Spleen (tissue), 7 donors: Measurements from ENCODE around the gene VEGFB.

ENCODE experiments used
- CTCF ChIP-seq, 11 experiments: fragments of 200-600 bp in 7 of 11; fragments of 450-650 bp in 4 of 11; sonication (generic) in 4 of 11; IDR thresholded peaks in 8 of 11; conservative IDR thresholded peaks in 3 of 11; 1 replicate in 7 of 11; 2 replicates in 4 of 11; pipeline versions ENCODE4 v1.4.0 to v1.8.0; 2016 to 2021; ENCODE audit warnings: antibody characterized with exemption in 11 of 11, inconsistent platforms in 4 of 11, mild to moderate bottlenecking in 1 of 11
- POLR2A ChIP-seq, 3 donors: fragments of 450-650 bp; IDR thresholded peaks; one replicate each; pipeline ENCODE4 v1.5.1; 2017; ENCODE audit warnings: antibody characterized with exemption in 3 of 3, mild to moderate bottlenecking in 1 of 3
- donor health status: DM: no; HTN: no; CAD: no; lungs with moderate emphysema.
- donor health status: DM: no; HTN: no; CAD: no.
- donor health status: DM: no; HTN: no; CAD: no.

GRCh38 chr11:64253043-64253442 lies 18.7 kb downstream of the VEGFB start:
- TF ChIP-seq CTCF (IDR thresholded peaks at IDR 0.05 in 8 of 11, conservative IDR thresholded peaks at IDR 0.05 in 3 of 11) (no peak), POLR2A (IDR thresholded peaks at IDR 0.05) (no peak)
